Hepatocyte (in vitro differentiated cells): Measurements from ENCODE around the gene COQ5. TPM values are rescaled to one million over a fixed set of nuclear protein-coding genes. Genes with fewer than 3 reads are reported as not detected.

Experiments used
- DNase-seq: peaks from one replicate; pipeline ENCODE4 v3.0.0-alpha.2; 2016; ENCODE audit warnings: low spot score
- H2AFZ ChIP-seq: fragments of 200-600 bp; sonication (generic); 2 replicates; pipeline ENCODE4 v1.6.0; 2016; ENCODE audit warnings: antibody characterized with exemption, mild to moderate bottlenecking
- H3K27ac ChIP-seq: fragments of 200-600 bp; sonication (generic); 2 replicates; pipeline ENCODE4 v1.5.1; 2016; ENCODE audit warnings: mild to moderate bottlenecking
- H3K27me3 ChIP-seq: fragments of 200-600 bp; sonication (generic); 2 replicates; pipeline ENCODE4 v1.6.1; 2016
- H3K36me3 ChIP-seq: fragments of 200-600 bp; sonication (generic); replicated peaks from 2 replicates; pipeline ENCODE4 v1.5.1; 2016; ENCODE audit warnings: low read depth; ENCODE audit not compliant: insufficient read depth
- H3K4me1 ChIP-seq: fragments of 200-600 bp; sonication (generic); 2 replicates; pipeline ENCODE4 v1.5.1; 2016; ENCODE audit warnings: mild to moderate bottlenecking, moderate library complexity; ENCODE audit not compliant: insufficient read depth
- H3K4me2 ChIP-seq: fragments of 200-600 bp; sonication (generic); 2 replicates; pipeline ENCODE4 v1.6.0; 2016
- H3K4me3 ChIP-seq: fragments of 200-600 bp; sonication (generic); 2 replicates; pipeline ENCODE4 v1.5.1; 2016; ENCODE audit warnings: mild to moderate bottlenecking
- H3K79me2 ChIP-seq: fragments of 200-600 bp; sonication (generic); 2 replicates; pipeline ENCODE4 v1.6.0; 2017; ENCODE audit warnings: mild to moderate bottlenecking
- H3K9me2 ChIP-seq: fragments of 200-600 bp; sonication (generic); replicated peaks from 2 replicates; pipeline ENCODE4 v1.6.0; 2017; ENCODE audit warnings: mild to moderate bottlenecking; ENCODE audit not compliant: insufficient read depth
- H3K9me3 ChIP-seq: fragments of 200-600 bp; sonication (generic); 2 replicates; pipeline ENCODE4 v1.5.1; 2016; ENCODE audit warnings: low read depth, mild to moderate bottlenecking
- H4K20me1 ChIP-seq: fragments of 200-600 bp; sonication (generic); 2 replicates; pipeline ENCODE4 v1.6.0; 2016; ENCODE audit warnings: mild to moderate bottlenecking; ENCODE audit not compliant: insufficient read depth, poor library complexity, severe bottlenecking
- EZH2 ChIP-seq: fragments of 200-600 bp; sonication (generic); IDR thresholded peaks from 2 replicates; pipeline ENCODE4 v1.6.1; 2016; ENCODE audit warnings: antibody characterized with exemption, mild to moderate bottlenecking, borderline replicate concordance
- EZH2phosphoT487 ChIP-seq: fragments of 200-600 bp; sonication (generic); IDR thresholded peaks from one replicate; pipeline ENCODE4 v1.6.1; 2018; ENCODE audit warnings: antibody characterized with exemption, mild to moderate bottlenecking, low read depth, moderate library complexity; ENCODE audit not compliant: unreplicated experiment, severe bottlenecking
- WGBS: methylation state at CpG from one replicate; pipeline ENCODE4 v1.1.6; 2016; ENCODE audit warnings: low lambda C conversion rate; ENCODE audit errors: missing lambda C conversion rate; 5-methylcytosine and 5-hydroxymethylcytosine counted together
- polyA plus RNA-seq: library from polyadenylated mRNA; unstranded; fragments of >200 nt; fragmentation: Nextera tagmentation; extraction: Ambion mirVana; gene quantifications from 2 replicates; pipeline ENCODE4 v1.2.1, GENCODE V29; 2016
- total RNA-seq: library from RNA; depleted of rRNA; stranded (reverse); fragments of >200 nt; gene quantifications from 2 replicates; pipeline ENCODE4 v1.2.3, GENCODE V29; 2014
- TF ChIP-seq, protein P1 (sequence below): fragments of 200-600 bp; sonication (generic); IDR thresholded peaks from 2 replicates; pipeline ENCODE4 v1.5.1; 2016; ENCODE audit warnings: antibody characterized with exemption, mild to moderate bottlenecking; ENCODE audit not compliant: poor library complexity

COQ5 gene
- total and polyA plus RNA-seq, 2 experiments from 2014 or later, result 37.0 to 40.7 TPM

DNA sequence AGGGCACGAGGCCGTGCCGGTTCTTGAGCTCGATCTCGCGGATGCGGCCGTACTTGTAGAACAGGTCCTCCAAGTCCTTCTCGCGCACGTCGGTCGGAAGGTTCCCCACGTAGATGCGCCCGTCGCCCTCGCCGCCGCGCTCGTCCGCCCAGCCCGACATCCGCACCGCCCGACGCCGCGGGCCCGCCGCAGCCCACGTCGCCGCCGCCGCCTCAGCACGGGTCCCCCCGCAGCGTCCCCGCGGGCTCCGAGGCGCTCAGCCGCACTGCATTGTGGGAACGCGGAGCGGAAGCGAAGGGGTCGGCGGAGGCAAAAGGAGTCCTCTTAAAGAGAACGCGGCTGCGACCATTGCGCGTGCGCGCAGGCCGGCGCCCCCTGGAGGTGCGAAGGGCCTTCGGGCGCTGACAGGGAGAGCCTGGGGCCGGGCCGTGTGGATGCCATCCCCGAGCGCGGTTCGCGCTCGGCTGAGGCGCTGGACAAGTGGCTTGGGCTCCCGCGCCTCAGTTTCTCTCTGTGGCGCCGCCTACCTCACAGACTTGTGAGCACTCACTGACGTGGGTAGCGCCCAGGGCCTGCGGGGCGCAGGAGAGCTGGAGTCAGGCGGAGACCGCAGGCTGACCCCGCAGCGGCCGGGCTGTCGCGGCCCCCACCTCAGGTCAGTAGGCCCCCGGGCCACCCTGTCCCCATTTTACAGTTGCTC is 59.4 kb downstream of the COQ5 start, which contains the start of gene SRSF9:
Gene SRSF9 (minus strand): TSS at position 299 of the 700 bp plus-strand sequence. CDS start 139 bp downstream, at position 160.
- Histone ChIP-seq H3K9me2 (no peaks in the 10 kb centered on the region), H3K36me3 (no peaks in the 10 kb centered on the region), H2AFZ (peak within 1 kb of the TSS; percentile 92), H3K27me3 (no peaks in the 10 kb centered on the region), H3K27ac (peak within 1 kb of the TSS; percentile 92), H3K4me1 (peaks cover 12% of the 10 kb centered on the region), H4K20me1 (peaks cover 41% of the 10 kb centered on the region), H3K79me2 (peaks cover 89% of the 10 kb centered on the region), H3K4me2 (peak within 1 kb of the TSS; percentile 95), H3K9me3 (no peaks in the 10 kb centered on the region), H3K4me3 (peak within 1 kb of the TSS; percentile 95)
- TF ChIP-seq EZH2phosphoT487 (no peak), EZH2 (no peak)
- TF ChIP-seq, protein P1, sequence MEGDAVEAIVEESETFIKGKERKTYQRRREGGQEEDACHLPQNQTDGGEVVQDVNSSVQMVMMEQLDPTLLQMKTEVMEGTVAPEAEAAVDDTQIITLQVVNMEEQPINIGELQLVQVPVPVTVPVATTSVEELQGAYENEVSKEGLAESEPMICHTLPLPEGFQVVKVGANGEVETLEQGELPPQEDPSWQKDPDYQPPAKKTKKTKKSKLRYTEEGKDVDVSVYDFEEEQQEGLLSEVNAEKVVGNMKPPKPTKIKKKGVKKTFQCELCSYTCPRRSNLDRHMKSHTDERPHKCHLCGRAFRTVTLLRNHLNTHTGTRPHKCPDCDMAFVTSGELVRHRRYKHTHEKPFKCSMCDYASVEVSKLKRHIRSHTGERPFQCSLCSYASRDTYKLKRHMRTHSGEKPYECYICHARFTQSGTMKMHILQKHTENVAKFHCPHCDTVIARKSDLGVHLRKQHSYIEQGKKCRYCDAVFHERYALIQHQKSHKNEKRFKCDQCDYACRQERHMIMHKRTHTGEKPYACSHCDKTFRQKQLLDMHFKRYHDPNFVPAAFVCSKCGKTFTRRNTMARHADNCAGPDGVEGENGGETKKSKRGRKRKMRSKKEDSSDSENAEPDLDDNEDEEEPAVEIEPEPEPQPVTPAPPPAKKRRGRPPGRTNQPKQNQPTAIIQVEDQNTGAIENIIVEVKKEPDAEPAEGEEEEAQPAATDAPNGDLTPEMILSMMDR, result peak; percentile 94
- WGBS, result 1% methylated on average over 36 of the region's 88 CpGs
- DNase-seq, result peak; percentile 99

DNA sequence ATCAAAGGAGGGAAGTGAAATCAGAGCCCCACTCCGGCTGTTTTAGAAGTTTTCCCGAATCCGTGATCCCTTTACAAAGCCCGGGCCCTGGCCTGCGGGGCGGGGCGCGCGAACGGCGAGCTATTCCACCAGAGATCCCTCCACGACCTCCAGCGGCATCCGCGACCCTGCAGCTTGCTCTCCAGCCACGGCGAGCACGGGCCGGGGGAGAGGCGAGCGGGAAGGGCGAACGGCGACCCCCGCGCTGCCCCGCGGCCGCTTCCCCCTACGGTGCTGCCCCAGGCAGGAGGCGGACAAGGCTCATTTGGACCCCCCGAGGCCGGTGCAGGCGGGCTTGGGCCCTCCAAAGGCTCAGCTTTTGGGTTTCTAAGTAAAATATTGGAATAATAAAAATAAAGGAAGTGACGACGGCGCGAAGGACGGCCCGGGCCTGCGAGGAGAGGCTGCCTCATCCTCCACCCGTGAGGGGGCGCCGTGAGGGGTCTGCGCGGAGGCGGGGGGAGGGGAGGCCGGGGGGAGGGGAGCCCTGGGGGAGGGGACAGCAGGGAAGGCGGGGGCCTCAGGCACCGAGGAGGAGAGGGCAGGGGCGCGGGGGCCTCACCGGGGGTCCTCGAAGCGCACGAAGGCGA is 60.0 kb downstream of the COQ5 start:
- WGBS, result 2% methylated on average over 37 of the region's 57 CpGs
- peak overlapping the region; percentile 58 for H2AFZ ChIP-seq

DNA sequence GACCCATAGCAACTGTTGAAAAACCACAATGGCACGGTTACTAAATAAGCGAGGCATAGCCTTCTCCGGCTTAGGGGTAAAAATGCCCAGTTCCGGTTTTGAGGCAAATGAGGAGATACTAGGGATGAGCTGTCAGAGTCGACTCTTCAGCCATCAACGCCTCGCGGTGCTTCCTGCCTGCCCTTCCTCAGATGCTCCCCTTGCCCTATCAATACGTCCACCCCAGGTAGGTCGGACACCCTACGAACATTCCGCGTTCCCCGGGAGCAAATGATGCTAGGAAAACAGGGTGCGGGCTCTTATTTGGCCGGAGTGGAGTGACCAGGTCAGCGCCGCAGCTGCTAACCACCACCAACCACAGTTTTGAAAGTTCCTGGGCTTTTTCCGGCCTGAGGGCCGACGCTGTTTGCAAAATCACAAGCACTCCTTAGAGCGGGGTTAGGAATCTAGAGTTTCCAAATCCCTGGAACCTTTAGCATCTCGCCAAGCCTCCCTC is 60.6 kb downstream of the COQ5 start:
- Histone ChIP-seq H3K9me3 (no peaks in the 10 kb centered on the region), H3K4me1 (peaks cover 12% of the 10 kb centered on the region), H3K9me2 (no peaks in the 10 kb centered on the region), H3K4me2 (peak overlapping the region; percentile 95), H3K27ac (peak overlapping the region; percentile 92), H4K20me1 (peaks cover 41% of the 10 kb centered on the region), H3K27me3 (no peaks in the 10 kb centered on the region), H2AFZ (peak overlapping the region; percentile 58), H3K79me2 (peaks cover 96% of the 10 kb centered on the region), H3K4me3 (peak overlapping the region; percentile 95), H3K36me3 (no peaks in the 10 kb centered on the region)
- peak; percentile 49 for DNase-seq
- TF ChIP-seq, protein P1, result no peak
- TF ChIP-seq EZH2 (no peak), EZH2phosphoT487 (no peak)
- 3% methylated on average over 23 of the region's 23 CpGs for WGBS

More for the DNA sequence above, 60.0 kb downstream of the COQ5 start:
- TF ChIP-seq EZH2, result no peak
- TF ChIP-seq, protein P1, result peak; percentile 45
- no peaks in the 10 kb centered on the region for H3K9me2 ChIP-seq
- peaks cover 12% of the 10 kb centered on the region for H3K4me1 ChIP-seq
- no peaks in the 10 kb centered on the region for H3K9me3 ChIP-seq
- peak overlapping the region; percentile 92 for H3K27ac ChIP-seq
- peak overlapping the region; percentile 95 for H3K4me3 ChIP-seq
- no peaks in the 10 kb centered on the region for H3K27me3 ChIP-seq
- peaks cover 94% of the 10 kb centered on the region for H3K79me2 ChIP-seq
- peak; percentile 46 for DNase-seq
- peaks cover 41% of the 10 kb centered on the region for H4K20me1 ChIP-seq
- no peaks in the 10 kb centered on the region for H3K36me3 ChIP-seq
- H3K4me2 ChIP-seq, result peak overlapping the region; percentile 95
